ENCODE data around the gene MARVELD3. TPM values are rescaled to one million over a fixed set of nuclear protein-coding genes. Genes with fewer than 3 reads are reported as not detected.
"Not testable (repeated sequence)": the region's sequence is repeated elsewhere in the genome, so short reads cannot be mapped to it uniquely, and the experiment has no call there.

MARVELD3 gene
- not detected in 2 replicates for polyA plus RNA-seq (2014; cell fraction: cytosol; rRNA removed)
- not detected in 2 replicates for polyA plus RNA-seq (2014; cell fraction: nucleus; rRNA removed)

- no peak for DNase-seq (ENCODE audit: low spot score)
Measured at GRCh38 chr16:71626018-71626857, at the start of gene MARVELD3. Gene MARVELD3 (plus strand): TSS chr16:71626184. CDS start chr16:71626230, 46 bp downstream.

DNA sequence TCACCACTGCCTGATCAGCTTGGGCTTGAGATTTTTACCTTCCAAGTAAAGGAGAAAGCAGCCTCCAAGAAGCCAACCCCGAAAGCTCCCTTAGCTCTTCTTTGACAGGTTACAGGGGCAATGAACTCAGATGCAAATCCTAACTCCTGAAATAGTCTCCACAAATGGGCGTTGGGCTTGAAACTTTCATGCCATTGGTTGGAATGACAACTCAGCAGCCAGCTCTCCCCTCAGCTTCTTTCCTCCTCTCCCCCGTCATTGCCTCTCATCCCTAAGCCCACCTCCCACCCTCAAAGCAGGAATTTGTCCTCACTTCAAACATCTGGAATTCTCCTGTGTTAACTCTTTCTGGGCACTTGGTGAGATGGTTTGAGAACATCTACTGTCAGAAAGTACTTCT, 49.0 kb upstream of the MARVELD3 start, which contains the start of gene TAT:
TAT (minus strand) TSS at position 122 of the 400 bp plus-strand sequence. CDS start 677 bp downstream, outside the sequence.
- no peak for DNase-seq (ENCODE audit: low spot score)

GRCh38 chr16:71582553-71582848, 43.5 kb upstream of the MARVELD3 start:
- not testable (repeated sequence) for DNase-seq (ENCODE audit: low spot score)

DNA sequence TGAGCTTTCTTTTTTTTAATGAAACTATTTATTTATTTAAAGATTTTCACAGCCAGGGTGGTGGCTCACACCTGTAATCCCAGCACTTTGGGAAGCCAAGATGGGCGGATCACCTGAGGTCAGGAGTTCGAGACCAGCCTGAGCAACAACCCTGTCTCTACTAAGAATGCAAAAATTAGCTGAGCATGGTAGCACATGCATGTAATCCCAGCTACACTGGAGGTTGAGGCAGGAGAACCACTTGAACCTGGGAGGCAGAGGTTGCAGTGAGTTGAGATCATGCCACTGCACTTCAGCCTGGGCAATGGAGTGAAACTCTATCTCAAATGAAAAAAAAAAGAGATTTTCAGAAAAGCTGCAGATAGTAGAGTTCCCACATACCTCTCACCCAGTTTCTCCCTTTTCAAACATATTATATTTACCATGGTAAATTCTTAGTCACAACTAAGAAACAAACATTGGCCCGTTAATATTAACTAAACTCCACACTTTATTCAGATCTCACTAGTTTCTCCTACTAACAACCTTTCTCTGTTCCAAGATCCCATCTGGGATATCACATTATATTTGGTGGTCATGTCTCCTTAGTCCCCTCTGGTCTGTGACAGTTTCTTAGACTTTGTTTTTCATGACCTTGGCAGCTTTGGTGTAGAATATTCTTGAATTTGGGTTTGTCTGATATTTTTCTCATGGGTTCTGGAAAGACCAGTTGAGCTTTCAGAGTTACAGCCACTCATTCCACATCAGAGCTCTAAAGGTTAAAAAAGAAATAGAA, 41.3 kb upstream of the MARVELD3 start:
- no peak for DNase-seq (ENCODE audit: low spot score)

DNA sequence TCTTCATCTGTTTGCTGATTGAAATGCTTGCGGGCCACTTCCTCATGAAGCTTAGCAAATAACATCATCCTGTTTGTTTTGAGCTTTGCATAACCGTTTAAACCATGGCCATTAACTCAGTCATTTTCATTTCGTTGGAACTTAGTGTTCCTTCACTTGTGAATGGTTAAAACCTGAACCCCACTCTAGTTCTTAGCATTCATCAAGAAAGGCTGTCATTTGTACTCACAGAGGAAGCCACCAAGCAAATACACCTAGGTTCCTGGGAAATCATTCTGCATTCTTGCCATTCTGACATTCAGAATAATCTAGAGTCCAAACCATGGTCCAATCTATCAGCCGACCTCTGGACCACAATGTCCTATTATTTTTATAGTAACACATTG, 40.7 kb upstream of the MARVELD3 start:
- DNase-seq (ENCODE audit: low spot score), result no peak

GRCh38 chr16:71589334-71589733, 36.6 kb upstream of the MARVELD3 start:
- DNase-seq (ENCODE audit: low spot score), result not testable (repeated sequence)

DNA sequence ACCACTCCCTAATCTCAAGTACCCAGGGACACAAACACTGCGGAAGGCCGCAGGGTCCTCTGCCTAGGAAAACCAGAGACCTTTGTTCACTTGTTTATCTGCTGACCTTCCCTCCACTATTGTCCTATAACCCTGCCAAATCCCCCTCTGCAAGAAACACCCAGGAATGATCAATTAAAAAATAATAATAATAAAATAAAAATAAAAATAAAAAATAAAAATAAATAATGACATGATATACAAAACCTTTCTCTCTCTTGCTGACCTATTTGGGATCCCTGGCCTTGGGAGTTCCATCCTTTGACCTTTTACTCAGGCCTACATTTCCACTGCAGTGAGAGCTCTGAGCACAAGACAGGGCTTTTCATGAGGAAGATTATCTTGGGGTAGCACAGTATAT, 35.9 kb upstream of the MARVELD3 start:
- DNase-seq (ENCODE audit: low spot score), result not testable (repeated sequence)

GRCh38 chr16:71590584-71590983, 35.4 kb upstream of the MARVELD3 start:
- DNase-seq (ENCODE audit: low spot score), result no peak

DNA sequence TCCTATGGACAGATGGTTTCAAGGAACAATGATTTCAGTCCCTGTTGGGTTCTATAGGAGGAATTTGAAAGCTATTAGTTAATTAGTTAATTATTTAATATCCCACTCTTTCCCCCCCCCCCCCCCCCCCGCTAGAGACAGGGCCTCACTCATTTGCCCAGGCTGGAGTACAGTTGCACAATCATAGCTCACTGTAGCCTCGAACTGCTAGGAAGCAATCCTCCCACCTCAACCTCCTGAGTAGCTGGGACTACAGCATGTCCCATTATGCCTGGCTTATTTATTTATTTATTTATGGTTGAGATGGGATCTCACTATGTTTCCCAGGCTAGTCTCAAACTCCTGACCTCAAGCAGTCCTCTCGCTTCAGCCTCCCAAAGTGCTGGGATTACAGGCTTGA, 34.1 kb upstream of the MARVELD3 start:
- DNase-seq (ENCODE audit: low spot score), result no peak

DNA sequence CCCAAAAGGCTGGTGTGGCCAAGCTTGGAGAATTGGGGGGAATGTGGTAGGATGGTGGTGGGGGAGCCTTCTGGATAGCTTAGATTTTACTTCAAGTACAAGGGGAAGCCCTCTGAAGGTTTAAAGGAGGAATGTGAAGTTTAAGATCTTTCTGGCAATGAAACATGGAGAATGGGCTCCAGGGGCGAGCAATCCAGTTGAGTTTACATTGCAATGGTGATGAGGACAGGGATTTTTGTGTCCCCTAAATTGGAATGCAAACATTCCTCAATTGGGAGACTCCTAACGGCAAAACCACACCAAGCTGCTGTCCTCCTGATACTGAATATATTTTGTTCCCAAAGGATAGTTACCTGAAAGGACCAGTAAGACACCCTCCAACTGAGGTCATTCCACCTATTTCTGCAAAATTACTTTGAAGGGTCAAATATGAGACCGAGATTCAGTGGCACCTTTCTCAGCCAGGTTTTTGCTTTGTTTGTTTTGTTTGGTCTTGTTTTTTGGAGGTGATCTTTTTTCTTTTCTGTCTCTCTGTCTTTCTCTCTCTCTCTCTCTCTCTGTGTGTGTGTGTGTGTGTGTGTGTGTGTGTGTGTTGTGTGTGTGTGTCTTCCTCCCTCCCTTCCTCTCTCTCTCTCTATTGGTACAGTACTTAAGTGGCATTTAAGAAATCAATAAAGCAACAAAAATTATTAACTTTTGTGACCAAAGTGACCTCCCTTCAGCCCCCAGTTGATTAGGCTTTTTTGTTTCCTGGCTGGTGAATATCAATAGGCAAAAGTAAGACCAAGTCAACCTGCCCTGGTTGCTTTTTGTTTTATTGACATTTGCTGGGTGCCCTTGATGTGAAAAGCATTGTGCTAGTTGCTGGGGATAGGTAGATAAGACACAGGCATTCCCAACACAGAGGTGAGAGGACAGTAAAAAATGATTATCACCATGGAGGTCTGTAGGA, 32.7 kb upstream of the MARVELD3 start:
- DNase-seq (ENCODE audit: low spot score), result no peak

- DNase-seq (ENCODE audit: low spot score), result no peak
Measured at GRCh38 chr16:71594000-71594646, 31.9 kb upstream of the MARVELD3 start.

DNA sequence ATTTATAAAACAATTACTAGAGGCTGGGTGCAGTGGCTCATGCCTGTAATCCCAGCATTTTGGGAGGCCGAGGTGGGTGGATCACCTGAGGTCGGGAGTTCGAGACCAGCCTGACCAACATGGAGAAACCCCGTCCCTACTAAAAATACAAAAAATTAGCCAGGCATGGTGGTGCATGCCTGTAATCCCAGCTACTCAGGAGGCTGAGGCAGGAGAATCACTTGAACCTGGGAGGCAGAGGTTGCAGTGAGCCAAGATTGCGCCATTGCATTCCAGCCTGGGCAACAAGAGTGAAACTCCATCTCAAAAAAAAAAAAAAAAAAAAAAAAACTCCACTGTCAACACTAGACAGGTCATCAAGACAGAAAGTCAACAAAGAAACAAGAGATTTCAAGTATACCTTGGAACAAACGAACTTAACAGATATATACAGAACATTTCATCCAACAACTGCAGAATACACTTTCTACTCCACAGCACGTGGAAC, 30.6 kb upstream of the MARVELD3 start:
- DNase-seq (ENCODE audit: low spot score), result not testable (repeated sequence)

GRCh38 chr16:71598426-71598825, 27.6 kb upstream of the MARVELD3 start:
- not testable (repeated sequence) for DNase-seq (ENCODE audit: low spot score)

DNA sequence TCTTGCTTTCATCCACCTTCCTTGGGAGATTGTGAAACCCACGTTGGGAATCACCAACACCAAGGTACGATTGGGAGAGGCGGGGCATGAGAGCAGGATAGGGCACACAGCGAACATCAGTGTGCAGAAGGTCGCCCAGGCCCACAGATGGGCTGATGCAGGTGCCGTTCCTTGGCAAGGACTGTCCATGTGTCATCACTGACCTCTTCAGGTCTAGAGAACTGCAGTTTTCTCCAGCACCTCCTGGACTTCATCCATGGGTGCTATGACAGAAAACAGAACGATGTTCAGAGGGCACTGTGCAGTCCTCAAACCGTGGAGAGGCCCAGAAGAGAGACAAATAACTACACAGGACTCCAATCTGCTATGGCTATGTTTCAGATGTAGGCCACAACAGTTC, 25.2 kb upstream of the MARVELD3 start:
- DNase-seq (ENCODE audit: low spot score), result no peak

- no peak for DNase-seq (ENCODE audit: low spot score)
Measured at GRCh38 chr16:71609066-71609465, 16.9 kb upstream of the MARVELD3 start.

DNA sequence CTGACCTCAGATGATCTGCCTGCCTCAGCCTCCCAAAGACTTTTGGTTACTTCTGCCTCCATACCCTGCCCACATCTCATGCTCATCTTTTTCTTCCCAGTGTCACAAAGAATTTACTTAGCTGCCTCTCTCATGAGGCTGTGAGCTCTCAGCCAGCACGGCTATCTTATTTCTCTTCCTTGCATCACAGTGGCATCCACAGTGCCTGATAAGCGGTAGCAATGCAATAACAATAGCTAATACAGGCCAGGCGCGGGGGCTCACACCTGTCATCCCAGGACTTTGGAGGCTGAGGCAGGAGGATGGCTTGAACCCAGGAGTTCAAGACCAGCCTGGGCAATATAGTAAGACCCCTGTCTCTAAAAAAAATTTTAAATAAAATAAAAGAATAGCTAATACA, 15.5 kb upstream of the MARVELD3 start:
- DNase-seq (ENCODE audit: low spot score), result no peak

- peak; percentile 54 for DNase-seq (ENCODE audit: low spot score)
Measured at GRCh38 chr16:71610936-71611871, 14.8 kb upstream of the MARVELD3 start.

DNA sequence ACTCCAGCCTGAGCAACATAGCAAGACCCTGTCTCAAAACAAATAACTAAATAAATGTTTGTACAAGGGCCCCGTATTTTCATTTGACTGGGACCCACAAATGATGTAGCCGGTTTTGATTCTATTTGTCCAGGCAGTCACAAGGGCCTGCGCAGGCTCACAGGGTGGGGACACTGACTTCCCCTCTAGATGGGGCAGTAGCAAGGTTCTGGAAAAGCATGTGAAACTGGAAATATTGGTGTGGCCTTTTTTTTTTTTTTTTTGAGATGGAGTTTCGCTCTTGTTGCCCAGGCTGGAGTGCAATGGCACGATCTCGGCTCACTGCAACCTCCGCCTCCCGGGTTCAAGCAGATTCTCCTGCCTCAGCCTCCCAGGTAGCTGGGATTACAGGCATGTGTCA, 11.0 kb upstream of the MARVELD3 start:
- not testable (repeated sequence) for DNase-seq (ENCODE audit: low spot score)

DNA sequence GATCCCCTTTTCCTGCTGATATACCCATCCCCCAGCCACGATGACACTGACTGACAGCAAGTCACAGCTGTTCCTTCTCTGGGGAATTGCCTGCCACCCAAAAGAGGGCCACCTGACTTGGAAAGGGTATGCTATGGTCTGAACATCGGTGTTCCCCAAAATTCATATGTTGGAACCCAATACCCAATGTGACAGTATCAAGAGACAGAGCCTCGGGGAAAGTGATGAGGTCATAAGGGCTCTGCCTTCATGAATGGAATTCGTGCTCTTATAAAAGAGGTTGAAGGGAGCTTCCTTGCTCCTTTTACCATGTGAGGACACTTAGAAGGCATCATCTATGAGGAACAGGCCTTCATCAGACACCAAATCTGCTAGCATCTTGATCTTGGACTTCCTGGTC, 7.6 kb upstream of the MARVELD3 start:
- no peak for DNase-seq (ENCODE audit: low spot score)

DNA sequence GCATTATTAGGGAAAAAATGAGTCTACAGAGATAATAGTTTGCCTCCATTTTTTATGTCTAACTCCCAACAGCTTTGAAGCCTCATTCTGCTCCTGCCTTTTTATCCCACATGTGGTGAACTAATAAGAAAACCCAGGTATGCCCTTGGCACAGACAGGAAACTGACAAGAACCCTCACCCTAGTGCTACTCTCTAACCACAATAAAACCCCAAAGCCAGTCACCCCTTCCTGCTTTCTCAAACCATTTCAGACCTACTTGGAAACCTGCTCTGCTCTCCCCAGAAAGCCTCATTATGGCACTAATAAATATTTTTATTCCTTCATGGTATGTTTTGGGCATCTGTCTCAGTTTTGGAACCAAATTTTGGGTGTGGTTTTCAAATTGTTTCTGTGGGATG, 3.9 kb upstream of the MARVELD3 start:
- DNase-seq (ENCODE audit: low spot score), result no peak
